Gastrocnemius medialis (tissue), 4 donors: ENCODE results near the gene NGDN.

Source experiments
- CTCF ChIP-seq, 5 experiments: fragments of 450-650 bp in 3 of 5; fragments of 200-600 bp in 2 of 5; sonication (generic) in 2 of 5; IDR thresholded peaks in 4 of 5; conservative IDR thresholded peaks in 1 of 5; 1 replicate in 4 of 5; 2 replicates in 1 of 5; pipeline ENCODE4 v1.5.1; 2016 to 2019; ENCODE audit warnings: antibody characterized with exemption in 5 of 5, mild to moderate bottlenecking in 3 of 5, moderate library complexity in 3 of 5
- POLR2A ChIP-seq, 2 donors: fragments of 450-650 bp; IDR thresholded peaks; one replicate each; pipeline ENCODE4 v1.6.1; 2017; ENCODE audit warnings: antibody characterized with exemption in 2 of 2, mild to moderate bottlenecking in 2 of 2, moderate library complexity in 2 of 2

GRCh38 chr14:23446291-23446851, 23.1 kb upstream of the NGDN start:
- TF ChIP-seq CTCF (IDR thresholded peaks at IDR 0.05 in 4 of 5, conservative IDR thresholded peaks at IDR 0.05 in 1 of 5) = peak in 2 of 5 experiments; percentile 46 to 54
- no peak for TF ChIP-seq POLR2A (IDR thresholded peaks at IDR 0.05)
